Activated CD8-positive, alpha-beta T cell treated with anti-CD3 and anti-CD28 coated beads for 36 hours (primary cell): ENCODE results near the gene YDJC. TPM values are rescaled to one million over a fixed set of nuclear protein-coding genes. Genes with fewer than 3 reads are reported as not detected.

Experiments
- ATAC-seq: fragments of 200-7000 bp; cut with Tn5 transposase; one replicate; pipeline ENCODE4 v1.10.0; 2021; ENCODE audit warnings: mild to moderate bottlenecking, moderate library complexity
- CTCF ChIA-PET: fragments of 350-600 bp; sonication (Branson Sonifier 250); formaldehyde crosslinking; loops from one replicate; lab custom pipeline; 2021; ENCODE audit warnings: antibody characterized with exemption; lab: Charles Lee
- POLR2A ChIA-PET: fragments of 350-600 bp; sonication (Branson Sonifier 250); formaldehyde crosslinking; loops from one replicate; lab custom pipeline; 2021; ENCODE audit warnings: antibody characterized with exemption; lab: Charles Lee
- DNase-seq: peaks from one replicate; pipeline ENCODE4 v3.0.0-alpha.2; 2020
- H3K27ac Mint-ChIP-seq: one replicate; pipeline ENCODE4 v1.8.0; 2021; ENCODE audit warnings: mild to moderate bottlenecking, mixed read lengths
- H3K27me3 Mint-ChIP-seq: one replicate; pipeline ENCODE4 v1.8.0; 2021; ENCODE audit warnings: mixed read lengths
- H3K36me3 Mint-ChIP-seq: one replicate; pipeline ENCODE4 v1.8.0; 2021; ENCODE audit warnings: low read depth, mixed read lengths
- H3K4me1 Mint-ChIP-seq: one replicate; pipeline ENCODE4 v1.8.0; 2021; ENCODE audit warnings: low read depth, mixed read lengths
- H3K4me3 Mint-ChIP-seq: one replicate; pipeline ENCODE4 v1.8.0; 2021; ENCODE audit warnings: mild to moderate bottlenecking, moderate library complexity, mixed read lengths
- H3K9me3 Mint-ChIP-seq: one replicate; pipeline ENCODE4 v1.8.0; 2021; ENCODE audit warnings: mixed read lengths
- intact Hi-C: fragments of 100-400 bp; cut with micrococcal nuclease; formaldehyde crosslinking; loops from one replicate; pipeline ENCODE4 v1.10.0; 2022
- total RNA-seq, 2 experiments: library from RNA; stranded (reverse); gene quantifications; one replicate each; pipeline ENCODE4 v1.2.3, GENCODE V29; 2021
- TF ChIP-seq, protein P1 (sequence below): fragments of 200-600 bp; IDR thresholded peaks from one replicate; pipeline ENCODE4 v1.8.0; 2022; ENCODE audit warnings: antibody characterized with exemption, mild to moderate bottlenecking

YDJC gene
- total RNA-seq, 2 experiments from 2014 or later: 60.1 to 64.9 TPM

GRCh38 chr22:21674638-21675245 lies 44.9 kb upstream of the YDJC start:
- DNase-seq (no peak), ATAC-seq (no peak)
- H3K27me3 Mint-ChIP-seq: no peaks in the 10 kb centered on the region
- POLR2A ChIA-PET: interaction anchor here (1.3 kb wide), 1 partner anchor 9 kb away, joined by 3 read pairs; the partner anchor contains the start of gene PPIL2
- H3K36me3 Mint-ChIP-seq: peaks cover 45% of the 10 kb centered on the region
- H3K27ac Mint-ChIP-seq: no peak overlapping the region
- TF ChIP-seq, protein P1, sequence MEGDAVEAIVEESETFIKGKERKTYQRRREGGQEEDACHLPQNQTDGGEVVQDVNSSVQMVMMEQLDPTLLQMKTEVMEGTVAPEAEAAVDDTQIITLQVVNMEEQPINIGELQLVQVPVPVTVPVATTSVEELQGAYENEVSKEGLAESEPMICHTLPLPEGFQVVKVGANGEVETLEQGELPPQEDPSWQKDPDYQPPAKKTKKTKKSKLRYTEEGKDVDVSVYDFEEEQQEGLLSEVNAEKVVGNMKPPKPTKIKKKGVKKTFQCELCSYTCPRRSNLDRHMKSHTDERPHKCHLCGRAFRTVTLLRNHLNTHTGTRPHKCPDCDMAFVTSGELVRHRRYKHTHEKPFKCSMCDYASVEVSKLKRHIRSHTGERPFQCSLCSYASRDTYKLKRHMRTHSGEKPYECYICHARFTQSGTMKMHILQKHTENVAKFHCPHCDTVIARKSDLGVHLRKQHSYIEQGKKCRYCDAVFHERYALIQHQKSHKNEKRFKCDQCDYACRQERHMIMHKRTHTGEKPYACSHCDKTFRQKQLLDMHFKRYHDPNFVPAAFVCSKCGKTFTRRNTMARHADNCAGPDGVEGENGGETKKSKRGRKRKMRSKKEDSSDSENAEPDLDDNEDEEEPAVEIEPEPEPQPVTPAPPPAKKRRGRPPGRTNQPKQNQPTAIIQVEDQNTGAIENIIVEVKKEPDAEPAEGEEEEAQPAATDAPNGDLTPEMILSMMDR: no peak
- no peaks in the 10 kb centered on the region for H3K9me3 Mint-ChIP-seq
- H3K4me1 Mint-ChIP-seq: peaks cover 4% of the 10 kb centered on the region
- H3K4me3 Mint-ChIP-seq: no peak overlapping the region
- intact Hi-C loops: no loop called here
- CTCF ChIA-PET: interaction anchor here (0.9 kb wide), 1 partner anchor 18 kb away, joined by 3 read pairs; no protein-coding TSS in a partner anchor

DNA sequence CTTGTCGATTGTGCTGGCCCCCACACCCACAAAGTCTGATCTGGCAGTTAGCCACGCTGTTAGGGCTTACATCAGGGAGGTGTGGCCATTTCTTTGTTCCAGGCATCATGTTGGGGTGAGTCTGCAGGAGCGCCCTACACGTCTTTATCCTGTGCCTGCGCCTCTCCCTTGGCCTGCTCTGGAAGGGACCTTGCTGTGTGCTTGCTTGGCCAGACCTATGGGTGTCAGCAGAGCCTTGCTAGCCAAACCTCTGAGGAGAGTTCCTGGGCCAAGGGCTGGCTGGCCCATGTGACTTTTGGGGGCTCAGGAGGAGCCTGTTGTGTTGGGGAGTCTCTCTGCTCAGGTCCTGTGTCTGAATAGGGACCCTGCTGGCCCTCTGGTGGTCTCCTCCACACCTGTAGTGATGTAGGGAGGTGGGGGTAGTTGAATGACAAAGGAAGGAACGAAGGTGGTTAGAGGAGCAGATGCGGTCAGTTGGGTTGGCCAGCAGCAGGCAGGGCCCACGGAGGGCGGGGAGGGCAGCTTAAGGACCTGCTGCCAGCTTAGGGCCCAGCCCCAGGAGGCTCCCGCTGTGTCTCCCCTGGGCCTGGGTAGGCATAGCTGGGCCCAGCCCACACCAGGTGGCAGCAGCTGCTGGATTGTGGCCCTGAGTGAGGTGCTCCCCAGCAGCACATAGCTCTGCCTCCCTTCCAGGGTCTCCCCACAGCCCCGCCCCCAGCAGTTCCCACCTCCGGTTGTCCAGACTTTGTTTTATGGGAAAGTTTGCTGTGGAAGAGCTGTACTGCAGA lies 43.9 kb upstream of the YDJC start:
- intact Hi-C loops: no loop called here
- ChIA-PET POLR2A (interaction anchor here (1.3 kb wide), 1 partner anchor 8 kb away, joined by 3 read pairs; the partner anchor contains the start of gene PPIL2), CTCF (interaction anchor here (0.9 kb wide), 1 partner anchor 17 kb away, joined by 3 read pairs; no protein-coding TSS in a partner anchor)
- no peaks in the 10 kb centered on the region for H3K9me3 Mint-ChIP-seq
- no peaks in the 10 kb centered on the region for H3K27me3 Mint-ChIP-seq
- H3K4me1 Mint-ChIP-seq: peaks cover 8% of the 10 kb centered on the region
- H3K36me3 Mint-ChIP-seq: peaks cover 47% of the 10 kb centered on the region
- no peak overlapping the region for H3K4me3 Mint-ChIP-seq
- TF ChIP-seq, protein P1: no peak
- peak overlapping the region; percentile 20 for H3K27ac Mint-ChIP-seq
- DNase-seq: no peak
- no peak for ATAC-seq

GRCh38 chr22:21672107-21672629 lies 42.3 kb upstream of the YDJC start:
- DNase-seq: no peak
- TF ChIP-seq, protein P1: no peak
- H3K27ac Mint-ChIP-seq: no peak overlapping the region

GRCh38 chr22:21669026-21669425 lies 39.2 kb upstream of the YDJC start:
- ChIA-PET CTCF (no interaction called here), POLR2A (no interaction called here)
- no peak overlapping the region for H3K27ac Mint-ChIP-seq
- no peaks in the 10 kb centered on the region for H3K9me3 Mint-ChIP-seq
- no peak for ATAC-seq
- no peak overlapping the region for H3K4me3 Mint-ChIP-seq
- H3K27me3 Mint-ChIP-seq: no peaks in the 10 kb centered on the region
- peaks cover 27% of the 10 kb centered on the region for H3K4me1 Mint-ChIP-seq
- DNase-seq: no peak
- H3K36me3 Mint-ChIP-seq: peaks cover 18% of the 10 kb centered on the region
- TF ChIP-seq, protein P1: no peak
- intact Hi-C loops: loop anchor here (5.0 kb wide), 1 partner anchor 48 kb away; no protein-coding TSS in a partner anchor

More at GRCh38 chr22:21672107-21672629, 42.3 kb upstream of the YDJC start:
- Mint-ChIP-seq H3K27me3 (no peaks in the 10 kb centered on the region), H3K4me3 (no peak overlapping the region), H3K36me3 (peaks cover 40% of the 10 kb centered on the region), H3K4me1 (peaks cover 16% of the 10 kb centered on the region), H3K9me3 (no peaks in the 10 kb centered on the region)
- no peak for ATAC-seq
- intact Hi-C loops: no loop called here
- CTCF ChIA-PET: no interaction called here
- POLR2A ChIA-PET: no interaction called here
